Colonic mucosa (tissue), 4 donors: ENCODE results near the gene LCN15. TPM values are rescaled to one million over a fixed set of nuclear protein-coding genes. Genes with fewer than 3 reads are reported as not detected.
A peak's percentile ranks its signal among the peaks of the same experiment; 100 is the strongest.
"Not testable (repeated sequence)": the region's sequence is repeated elsewhere in the genome, so short reads cannot be mapped to it uniquely, and the experiment has no call there.

Experiments used
- DNase-seq: peaks from one replicate; pipeline ENCODE4 v3.0.0-alpha.2; 2020
- H3K27ac ChIP-seq: fragments of 200-600 bp; one replicate; pipeline ENCODE4 v1.8.0; 2021
- H3K27me3 ChIP-seq: fragments of 200-600 bp; one replicate; pipeline ENCODE4 v1.8.0; 2021
- H3K36me3 ChIP-seq: fragments of 200-600 bp; one replicate; pipeline ENCODE4 v1.8.0; 2021
- H3K4me1 ChIP-seq: fragments of 200-600 bp; one replicate; pipeline ENCODE4 v1.8.0; 2021; ENCODE audit warnings: mild to moderate bottlenecking
- H3K4me3 ChIP-seq: fragments of 200-600 bp; one replicate; pipeline ENCODE4 v1.8.0; 2021
- H3K9ac ChIP-seq, 2 donors: one replicate each; pipeline ENCODE4 v1.7.0; 2013; ENCODE audit warnings: control low read depth in 2 of 2, low read depth in 2 of 2, low read length in 2 of 2
- H3K9me3 ChIP-seq: fragments of 200-600 bp; one replicate; pipeline ENCODE4 v1.8.0; 2021
- CTCF ChIP-seq: fragments of 200-600 bp; IDR thresholded peaks from one replicate; pipeline ENCODE4 v1.8.0; 2022; ENCODE audit warnings: antibody characterized with exemption, mild to moderate bottlenecking
- intact Hi-C: fragments of 100-400 bp; cut with DNase I; formaldehyde crosslinking; loops from one replicate; pipeline ENCODE4 v1.14.1; 2022
- total RNA-seq, 2 donors: library from RNA; stranded (reverse); fragmentation: NEBNext Ultra II Directional in 1 of 2; extraction: Animal tissue kit (Norgen Biotek cat#: 25700) in 1 of 2; gene quantifications; one replicate each; pipeline ENCODE4 v1.2.1, GENCODE V29; 2021
- donor health status: healthy.
- donor health status: DM: no; HTN: no; CAD: no.
- donor health status: DM: no; HTN: no; CAD: no.

LCN15 gene
- total RNA-seq, 2 donors from 2014 or later = 3.4 TPM; not detected in 1

- intact Hi-C loops = loop anchor here (5.0 kb wide), 1 partner anchor 249 kb away; no protein-coding TSS in a partner anchor
- peak overlapping the region; percentile 90 for H3K27ac ChIP-seq
Measured at GRCh38 chr9:136787690-136788400, 23.5 kb upstream of the LCN15 start.

GRCh38 chr9:136786983-136787382 lies 22.7 kb upstream of the LCN15 start:
- peaks cover 12% of the 10 kb centered on the region for H3K4me1 ChIP-seq
- not testable (repeated sequence) for H3K36me3 ChIP-seq, H3K4me3 ChIP-seq, H3K27ac ChIP-seq, H3K9ac ChIP-seq, DNase-seq, H3K9me3 ChIP-seq, H3K27me3 ChIP-seq
- intact Hi-C loops = loop anchor here (5.0 kb wide), 1 partner anchor 250 kb away; no protein-coding TSS in a partner anchor

More at GRCh38 chr9:136787690-136788400, 23.5 kb upstream of the LCN15 start:
- H3K9ac ChIP-seq = peak overlapping the region in 1 of 2 donors; percentile 61
- H3K4me3 ChIP-seq = no peak overlapping the region
- peak; percentile 88 for DNase-seq
- H3K36me3 ChIP-seq = no peaks in the 10 kb centered on the region
- no peaks in the 10 kb centered on the region for H3K9me3 ChIP-seq
- peak; percentile 80 for TF ChIP-seq CTCF
- peaks cover 20% of the 10 kb centered on the region for H3K4me1 ChIP-seq
- H3K27me3 ChIP-seq = no peaks in the 10 kb centered on the region

- H3K4me3 ChIP-seq = no peak overlapping the region
- H3K9me3 ChIP-seq = no peaks in the 10 kb centered on the region
- H3K36me3 ChIP-seq = no peaks in the 10 kb centered on the region
- H3K4me1 ChIP-seq = peaks cover 8% of the 10 kb centered on the region
- intact Hi-C loops = loop anchor here (5.0 kb wide), 1 partner anchor 251 kb away; no protein-coding TSS in a partner anchor
- TF ChIP-seq CTCF = no peak
- DNase-seq = no peak
- H3K9ac ChIP-seq = no peak overlapping the region
- no peak overlapping the region for H3K27ac ChIP-seq
- no peaks in the 10 kb centered on the region for H3K27me3 ChIP-seq
Measured at GRCh38 chr9:136786451-136786850, 22.1 kb upstream of the LCN15 start.

- not testable (repeated sequence) for H3K27ac ChIP-seq, H3K36me3 ChIP-seq, H3K4me1 ChIP-seq, DNase-seq, H3K4me3 ChIP-seq, H3K9me3 ChIP-seq, H3K9ac ChIP-seq, H3K27me3 ChIP-seq
- intact Hi-C loops = loop anchor here (5.0 kb wide), 1 partner anchor 252 kb away; no protein-coding TSS in a partner anchor
Measured at GRCh38 chr9:136785565-136786355, 21.4 kb upstream of the LCN15 start.

- Histone ChIP-seq H3K36me3 (no peaks in the 10 kb centered on the region), H3K27ac (no peak overlapping the region), H3K4me1 (peaks cover 2% of the 10 kb centered on the region), H3K9me3 (no peaks in the 10 kb centered on the region), H3K27me3 (no peaks in the 10 kb centered on the region), H3K4me3 (no peak overlapping the region), H3K9ac (no peak overlapping the region)
- intact Hi-C loops = loop anchor here (5.0 kb wide), 1 partner anchor 252 kb away; no protein-coding TSS in a partner anchor
- TF ChIP-seq CTCF = no peak
- no peak for DNase-seq
Measured at GRCh38 chr9:136784997-136785361, 20.7 kb upstream of the LCN15 start.

- H3K27ac ChIP-seq = no peak overlapping the region
- H3K36me3 ChIP-seq = no peaks in the 10 kb centered on the region
- peak; percentile 54 for TF ChIP-seq CTCF
- no peak overlapping the region for H3K4me3 ChIP-seq
- intact Hi-C loops = no loop called here
- peak; percentile 56 for DNase-seq
- H3K27me3 ChIP-seq = no peaks in the 10 kb centered on the region
- H3K9ac ChIP-seq = no peak overlapping the region
- no peaks in the 10 kb centered on the region for H3K9me3 ChIP-seq
- H3K4me1 ChIP-seq = no peaks in the 10 kb centered on the region
Measured at GRCh38 chr9:136784249-136784996, 20.1 kb upstream of the LCN15 start.
